Subcutaneous abdominal adipose tissue (tissue), 5 donors: ENCODE measurements around the gene GID8.

Source experiments
- H3K27ac ChIP-seq: one replicate; pipeline ENCODE4 v1.7.0; 2013; ENCODE audit warnings: low read depth, mild to moderate bottlenecking, inconsistent platforms, low read length, moderate library complexity
- H3K27me3 ChIP-seq, 5 donors: one replicate each; pipeline ENCODE4 v1.7.0; 2013; ENCODE audit warnings: low read length in 5 of 5, inconsistent platforms in 1 of 5; ENCODE audit not compliant: control insufficient read depth in 5 of 5, insufficient read depth in 4 of 5
- H3K36me3 ChIP-seq, 5 donors: one replicate each; pipeline ENCODE4 v1.7.0; 2013; ENCODE audit warnings: low read length in 5 of 5; ENCODE audit not compliant: control insufficient read depth in 5 of 5, insufficient read depth in 5 of 5
- H3K4me1 ChIP-seq, 5 donors: one replicate each; pipeline ENCODE4 v1.7.0; 2013; ENCODE audit warnings: low read length in 5 of 5, mild to moderate bottlenecking in 3 of 5, moderate library complexity in 1 of 5; ENCODE audit not compliant: control insufficient read depth in 5 of 5, insufficient read depth in 5 of 5
- H3K4me3 ChIP-seq, 5 donors: one replicate each; pipeline ENCODE4 v1.7.0; 2013; ENCODE audit warnings: low read length in 5 of 5, low read depth in 1 of 5
- H3K9ac ChIP-seq, 5 donors: one replicate each; pipeline ENCODE4 v1.7.0; 2013; ENCODE audit warnings: low read length in 5 of 5, mild to moderate bottlenecking in 4 of 5, moderate library complexity in 3 of 5
- H3K9me3 ChIP-seq, 5 donors: one replicate each; pipeline ENCODE4 v1.7.0; 2013; ENCODE audit warnings: low read length in 5 of 5; ENCODE audit not compliant: control insufficient read depth in 5 of 5
- donor health status: healthy.
- donor health status: healthy.
- donor health status: healthy.
- donor health status: healthy.
- donor health status: healthy.

GID8 gene

GRCh38 chr20:62966212-62967148, 28.5 kb downstream of the GID8 start:
- Histone ChIP-seq H3K27ac (no peak overlapping the region), H3K36me3 (peaks cover 0 to 3% (median 0%) of the 10 kb centered on the region in 5 donors), H3K9me3 (no peaks in the 10 kb centered on the region), H3K27me3 (peaks cover 10 to 26% (median 21%) of the 10 kb centered on the region in 5 donors), H3K4me3 (no peak overlapping the region), H3K9ac (no peak overlapping the region), H3K4me1 (peaks cover 0 to 2% (median 0%) of the 10 kb centered on the region in 5 donors)

- Histone ChIP-seq H3K9me3 (no peaks in the 10 kb centered on the region), H3K27me3 (peaks cover 10 to 32% (median 27%) of the 10 kb centered on the region in 5 donors), H3K27ac (no peak overlapping the region), H3K4me1 (peaks cover 0 to 2% (median 0%) of the 10 kb centered on the region in 5 donors), H3K9ac (no peak overlapping the region), H3K36me3 (peaks cover 0 to 3% (median 0%) of the 10 kb centered on the region in 5 donors), H3K4me3 (no peak overlapping the region)
These were observed 29.2 kb downstream of the GID8 start for GRCh38 chr20:62967149-62967501.

- Histone ChIP-seq H3K27ac (no peak overlapping the region), H3K4me3 (no peak overlapping the region), H3K36me3 (peaks cover 0 to 3% (median 0%) of the 10 kb centered on the region in 5 donors), H3K4me1 (peaks cover 2 to 7% (median 4%) of the 10 kb centered on the region in 5 donors), H3K9ac (no peak overlapping the region), H3K27me3 (peaks cover 12 to 36% (median 31%) of the 10 kb centered on the region in 5 donors), H3K9me3 (no peaks in the 10 kb centered on the region)
These were observed 29.8 kb downstream of the GID8 start for GRCh38 chr20:62967628-62968351.

- Histone ChIP-seq H3K36me3 (peaks cover 0 to 2% (median 0%) of the 10 kb centered on the region in 5 donors), H3K4me3 (no peak overlapping the region), H3K27me3 (peaks cover 17 to 43% (median 37%) of the 10 kb centered on the region in 5 donors), H3K9me3 (no peaks in the 10 kb centered on the region), H3K4me1 (peaks cover 2 to 10% (median 8%) of the 10 kb centered on the region in 5 donors), H3K9ac (no peak overlapping the region), H3K27ac (no peak overlapping the region)
These were observed 30.6 kb downstream of the GID8 start for GRCh38 chr20:62968378-62969178.

- Histone ChIP-seq H3K9ac (no peak overlapping the region), H3K9me3 (no peaks in the 10 kb centered on the region), H3K27me3 (peaks cover 22 to 48% (median 43%) of the 10 kb centered on the region in 5 donors), H3K4me3 (no peak overlapping the region), H3K27ac (no peak overlapping the region), H3K36me3 (no peaks in the 10 kb centered on the region), H3K4me1 (peaks cover 2 to 10% (median 8%) of the 10 kb centered on the region in 5 donors)
These were observed 31.3 kb downstream of the GID8 start for GRCh38 chr20:62969179-62969760.

GRCh38 chr20:62969939-62970306, 32.0 kb downstream of the GID8 start:
- no peak overlapping the region for H3K4me3 ChIP-seq
- H3K4me1 ChIP-seq: peaks cover 2 to 10% (median 8%) of the 10 kb centered on the region in 5 donors
- H3K27me3 ChIP-seq: peaks cover 28 to 52% (median 49%) of the 10 kb centered on the region in 5 donors
- H3K36me3 ChIP-seq: no peaks in the 10 kb centered on the region
- H3K9ac ChIP-seq: no peak overlapping the region
- no peaks in the 10 kb centered on the region for H3K9me3 ChIP-seq
- H3K27ac ChIP-seq: no peak overlapping the region

- Histone ChIP-seq H3K4me1 (peaks cover 2 to 10% (median 8%) of the 10 kb centered on the region in 5 donors), H3K4me3 (no peak overlapping the region), H3K27me3 (peaks cover 35 to 58% (median 53%) of the 10 kb centered on the region in 5 donors), H3K27ac (no peak overlapping the region), H3K9ac (no peak overlapping the region), H3K36me3 (no peaks in the 10 kb centered on the region), H3K9me3 (no peaks in the 10 kb centered on the region)
These were observed 32.6 kb downstream of the GID8 start for GRCh38 chr20:62970307-62971210.

- H3K27ac ChIP-seq: no peak overlapping the region
- no peaks in the 10 kb centered on the region for H3K36me3 ChIP-seq
- peaks cover 38 to 67% (median 59%) of the 10 kb centered on the region in 5 donors for H3K27me3 ChIP-seq
- no peak overlapping the region for H3K9ac ChIP-seq
- no peaks in the 10 kb centered on the region for H3K9me3 ChIP-seq
- peaks cover 2 to 10% (median 8%) of the 10 kb centered on the region in 5 donors for H3K4me1 ChIP-seq
- H3K4me3 ChIP-seq: no peak overlapping the region
These were observed 33.4 kb downstream of the GID8 start for GRCh38 chr20:62971211-62971949.
